ENCODE data around the gene LGALS14. TPM values are rescaled to one million over a fixed set of nuclear protein-coding genes. Genes with fewer than 3 reads are reported as not detected.

The LGALS14 gene
- total RNA-seq, 4 donors from 2014 or later, result not detected

DNA sequence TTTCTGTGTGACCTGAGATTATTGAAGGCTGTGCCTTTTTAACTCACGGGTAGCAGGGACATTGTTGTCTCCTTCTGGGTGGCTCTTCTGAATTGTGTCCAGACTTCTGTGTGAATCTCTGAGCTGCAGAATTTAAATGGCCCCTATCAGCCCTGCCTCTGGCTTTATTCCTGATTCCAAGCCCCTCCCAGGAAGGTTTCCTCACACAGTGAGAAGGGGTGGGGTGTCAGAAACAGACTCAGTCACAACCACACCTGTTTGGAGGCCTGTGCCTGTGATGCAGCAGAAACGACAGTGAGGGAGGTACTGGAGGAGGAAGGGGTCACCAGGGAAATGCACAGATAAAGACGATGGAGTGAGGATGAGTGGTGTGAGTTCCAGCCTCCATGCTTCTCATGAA, 33.6 kb downstream of the LGALS14 start, which contains the start of gene CLC:
Gene CLC, minus strand, starts transcription at position 139 of the 400 bp plus-strand sequence. Its CDS starts 77 bp downstream, at position 62.
- Histone ChIP-seq H3K27ac (no peak within 1 kb of the TSS), H3K4me3 (no peak within 1 kb of the TSS), H3K4me1 (no peaks in the 10 kb centered on the region), H3K9me3 (no peaks in the 10 kb centered on the region), H3K27me3 (peaks cover 0 to 9% (median 0%) of the 10 kb centered on the region in 4 donors), H3K36me3 (no peaks in the 10 kb centered on the region)
- intact Hi-C loops (cut with DNase I), result no loop called here
- no peak for DNase-seq
- TF ChIP-seq POLR2A (IDR thresholded peaks at IDR 0.05), result no peak
- TF ChIP-seq CTCF (IDR thresholded peaks at IDR 0.05), result no peak
- WGBS, 2 donors, result 36 to 72% methylated on average over 2 to 3 of the region's 3 CpGs

DNA sequence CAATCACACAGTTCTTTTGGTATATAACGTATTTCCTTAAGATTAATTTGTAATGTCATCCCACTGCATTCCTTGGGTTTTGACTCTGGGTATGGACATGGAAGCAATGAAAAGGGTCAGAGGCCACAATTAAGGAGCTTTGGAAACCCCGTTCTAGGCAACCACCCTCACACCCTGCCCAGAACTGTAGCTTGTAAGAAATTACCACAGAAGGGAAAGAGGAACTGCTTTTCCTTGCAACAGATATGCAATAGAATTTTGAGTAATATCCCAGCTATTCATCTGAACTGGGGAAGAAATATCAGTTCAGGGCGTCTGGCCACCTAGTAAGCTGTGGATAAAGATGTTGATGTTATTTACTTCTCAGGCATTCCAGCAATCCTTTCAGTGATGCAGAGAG, 34.5 kb downstream of the LGALS14 start:
- no peak overlapping the region for H3K27ac ChIP-seq
- H3K4me1 ChIP-seq, result no peaks in the 10 kb centered on the region
- intact Hi-C loops (cut with DNase I), result no loop called here
- H3K27me3 ChIP-seq, result peaks cover 0 to 15% (median 0%) of the 10 kb centered on the region in 4 donors
- no peaks in the 10 kb centered on the region for H3K36me3 ChIP-seq
- H3K9me3 ChIP-seq, result no peaks in the 10 kb centered on the region
- no peak overlapping the region for H3K4me3 ChIP-seq
- WGBS, 2 donors, result 38 to 54% methylated on average over 3 of the region's 3 CpGs
- DNase-seq, result no peak
- TF ChIP-seq POLR2A (IDR thresholded peaks at IDR 0.05), result no peak
- TF ChIP-seq CTCF (IDR thresholded peaks at IDR 0.05), result no peak

DNA sequence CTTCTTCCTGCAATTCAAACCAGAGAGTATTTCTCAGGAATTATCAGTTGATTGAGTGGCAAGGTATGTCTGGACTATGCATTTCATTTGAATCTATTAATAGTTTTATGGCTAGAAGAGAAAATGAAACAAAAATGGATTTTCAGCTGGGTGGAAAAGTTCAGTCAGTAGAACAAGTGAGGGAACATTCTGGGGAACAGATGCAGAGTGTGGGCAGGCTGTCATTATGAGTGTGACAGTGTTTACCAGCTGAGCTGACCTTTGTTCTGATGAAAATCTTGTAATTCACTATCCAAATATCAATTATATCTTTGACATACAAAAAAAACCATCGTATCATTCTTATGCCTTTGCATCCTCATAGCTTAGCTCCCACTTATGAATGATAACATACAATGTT, 36.1 kb downstream of the LGALS14 start:
- DNase-seq, result no peak
- Histone ChIP-seq H3K36me3 (no peaks in the 10 kb centered on the region), H3K4me3 (no peak overlapping the region), H3K4me1 (no peaks in the 10 kb centered on the region), H3K27me3 (peaks cover 0 to 15% (median 0%) of the 10 kb centered on the region in 4 donors), H3K9me3 (no peaks in the 10 kb centered on the region), H3K27ac (no peak overlapping the region)
- 80 to 92% methylated on average over 1 of the region's 1 CpG for WGBS, 2 donors
- TF ChIP-seq CTCF (IDR thresholded peaks at IDR 0.05), result no peak
- no peak for TF ChIP-seq POLR2A (IDR thresholded peaks at IDR 0.05)
- intact Hi-C loops (cut with DNase I), result no loop called here

DNA sequence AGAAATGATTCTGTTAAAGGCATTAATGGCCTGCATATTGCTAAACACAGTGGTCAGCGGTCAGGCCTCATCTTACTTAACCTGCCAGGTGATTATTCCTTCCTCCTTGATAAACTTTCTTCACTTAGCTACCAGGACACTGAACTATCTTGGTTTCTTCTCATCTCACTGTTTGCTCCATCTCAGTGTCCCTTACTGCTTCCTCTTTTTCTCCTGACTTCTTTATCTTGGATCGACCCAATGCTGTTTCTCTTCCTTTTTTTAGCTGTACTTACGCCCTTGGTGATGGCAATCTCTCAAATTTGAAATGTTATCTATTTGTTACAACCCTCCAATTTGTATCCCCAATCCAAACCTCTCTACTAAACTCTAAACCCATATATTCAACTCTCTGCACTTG, 41.4 kb downstream of the LGALS14 start:
- WGBS, 2 donors, result 48% methylated on average over 3 of the region's 3 CpGs
- intact Hi-C loops (cut with DNase I), result no loop called here

More for the DNA sequence above, 41.4 kb downstream of the LGALS14 start:
- no peaks in the 10 kb centered on the region for H3K9me3 ChIP-seq
- no peak overlapping the region for H3K4me3 ChIP-seq
- no peak for DNase-seq
- no peaks in the 10 kb centered on the region for H3K4me1 ChIP-seq
- no peaks in the 10 kb centered on the region for H3K36me3 ChIP-seq
- TF ChIP-seq POLR2A (IDR thresholded peaks at IDR 0.05) (no peak), CTCF (IDR thresholded peaks at IDR 0.05) (no peak)
- no peak overlapping the region for H3K27ac ChIP-seq
- peaks cover 0 to 14% (median 0%) of the 10 kb centered on the region in 4 donors for H3K27me3 ChIP-seq

Measured in esophagus squamous epithelium (tissue), 5 donors.